LNCAP (cell line): Measurements from ENCODE around the gene SPRED3.

Experiments
- CTCF ChIP-seq: fragments of 450-650 bp; IDR thresholded peaks from 2 replicates; pipeline ENCODE4 v1.5.1; 2017; ENCODE audit warnings: mild to moderate bottlenecking

SPRED3 gene

GRCh38 chr19:38376576-38376975 is 11.9 kb upstream of the SPRED3 start:
- no peak for TF ChIP-seq CTCF

GRCh38 chr19:38377052-38377451 is 11.4 kb upstream of the SPRED3 start:
- no peak for TF ChIP-seq CTCF

GRCh38 chr19:38378866-38379265 is 9.6 kb upstream of the SPRED3 start:
- no peak for TF ChIP-seq CTCF

- no peak for TF ChIP-seq CTCF
Observed at GRCh38 chr19:38381138-38381537, 7.4 kb upstream of the SPRED3 start.

- TF ChIP-seq CTCF, result no peak
Observed at GRCh38 chr19:38383184-38383583, 5.3 kb upstream of the SPRED3 start.

DNA sequence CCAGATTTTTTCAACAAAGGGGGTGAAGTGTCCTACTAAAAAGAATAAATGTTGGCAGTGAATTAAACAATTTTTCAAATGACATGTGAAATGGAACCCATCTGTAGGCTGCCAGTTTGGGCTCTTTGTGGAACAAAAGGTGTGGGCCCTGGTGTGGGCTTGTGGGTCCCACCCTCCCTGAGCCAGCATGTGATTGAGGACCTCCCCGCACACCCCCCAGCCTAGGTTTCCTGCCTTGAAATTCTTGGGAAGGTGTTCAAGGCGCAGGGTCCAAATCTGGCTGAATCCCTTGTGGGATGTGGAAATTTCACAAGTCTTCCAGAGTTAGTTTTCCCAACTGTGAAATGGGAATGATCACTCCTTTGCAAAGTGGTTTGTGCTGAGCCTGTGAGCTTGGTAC is 4.8 kb upstream of the SPRED3 start:
- no peak for TF ChIP-seq CTCF

DNA sequence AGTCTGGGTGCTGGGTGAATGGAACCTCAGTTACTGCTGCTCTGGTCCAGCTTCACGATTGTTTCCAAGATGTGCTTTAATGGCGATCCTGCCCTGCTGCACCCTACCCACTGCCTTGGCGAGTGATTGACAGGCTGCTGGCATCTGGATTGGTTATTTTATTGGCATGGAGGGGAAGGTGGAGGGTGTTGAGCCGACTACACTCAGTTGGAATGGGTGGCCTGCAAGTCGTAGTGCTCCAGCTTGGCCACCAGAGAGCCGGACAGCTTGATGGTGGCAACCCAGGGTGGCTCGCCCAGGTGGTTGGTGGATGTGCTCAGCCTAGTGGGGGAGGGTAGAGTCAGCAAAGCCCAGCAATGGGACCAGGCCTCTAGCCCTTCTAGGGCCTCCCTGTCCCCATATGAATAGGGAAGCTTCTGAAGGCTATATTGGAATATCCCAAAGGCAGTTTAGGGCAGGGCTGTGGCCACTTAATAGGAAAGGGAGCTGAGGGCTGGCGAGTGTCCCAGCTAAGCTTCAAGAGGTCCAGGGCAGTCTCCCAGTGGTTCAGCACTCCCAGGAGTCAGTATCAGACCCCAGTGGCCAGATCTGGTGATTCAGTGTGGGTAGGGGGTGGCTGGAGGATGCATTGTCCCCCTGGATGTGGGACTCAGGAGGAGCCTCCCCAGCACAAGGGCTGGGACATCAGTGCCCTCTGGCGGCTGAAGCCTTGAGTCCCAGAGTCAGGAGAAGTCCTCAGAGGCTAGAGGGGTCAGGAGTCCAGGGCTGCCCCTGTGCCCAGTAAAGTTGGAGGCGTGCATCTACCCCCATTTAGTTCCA is 4.1 kb upstream of the SPRED3 start:
- no peak for TF ChIP-seq CTCF
